ENCODE data around the gene MAOB. TPM values are rescaled to one million over a fixed set of nuclear protein-coding genes. Genes with fewer than 3 reads are reported as not detected.

MAOB gene
- total and polyA plus RNA-seq, 10 of the 15 experiments (the other 5 are each of a cell fraction or from before 2014, with no cell fraction given) = 0.21 TPM; not detected in 9

DNA sequence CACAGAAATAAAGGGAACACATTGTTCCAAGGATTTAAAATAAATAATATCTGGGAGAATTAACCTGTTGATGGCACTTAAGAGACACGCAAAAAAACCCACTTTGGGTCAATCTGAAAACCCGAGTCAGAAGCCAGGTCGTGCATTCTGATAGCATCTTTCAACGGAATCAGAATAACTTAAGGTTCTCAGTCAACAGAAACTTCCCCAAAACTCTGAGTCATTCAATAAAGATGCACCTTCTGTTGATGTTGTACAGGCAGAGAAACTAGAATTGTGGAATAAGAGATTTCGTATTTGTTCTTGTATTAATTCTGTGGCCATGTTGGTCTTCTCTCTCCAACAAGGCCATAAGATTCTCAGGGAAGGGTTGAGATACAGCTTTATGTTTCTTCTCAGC lies 78.2 kb downstream of the MAOB start:
- Histone ChIP-seq H3K79me2 (ENCODE audit: control insufficient read depth, insufficient read depth, low read length) (no peaks in the 10 kb centered on the region), H3K4me3 (no peak overlapping the region), H3K4me2 (ENCODE audit: control insufficient read depth, insufficient read depth) (no peak overlapping the region), H3K27ac (ENCODE audit: control insufficient read depth, insufficient read depth) (no peak overlapping the region), H3K9me3 (replicated peaks; ENCODE audit: control insufficient read depth, insufficient read depth, low read length) (no peaks in the 10 kb centered on the region), H4K20me1 (ENCODE audit: control insufficient read depth, insufficient read depth) (no peaks in the 10 kb centered on the region; the same call in 1 of the 2 replicates), H3K9ac (ENCODE audit: control insufficient read depth, insufficient read depth, low read length) (no peak overlapping the region), H3K27me3 (replicated peaks in 1 of 2; ENCODE audit: control insufficient read depth in 2 of 2, insufficient read depth in 2 of 2, low read length in 1 of 2) (no peaks in the 10 kb centered on the region), H3K4me1 (ENCODE audit: control insufficient read depth, insufficient read depth, low read length) (no peaks in the 10 kb centered on the region), H3K36me3 (ENCODE audit: control insufficient read depth in 2 of 2, insufficient read depth in 2 of 2, low read length in 1 of 2) (no peaks in the 10 kb centered on the region), H2AFZ (ENCODE audit: control insufficient read depth, low read depth, low read length) (no peak overlapping the region)
- 1% methylated on average over 5 of the region's 5 CpGs for WGBS (ENCODE audit: insufficient coverage, insufficient replicate concordance, low lambda C conversion rate, missing lambda C conversion rate)
- SMC1A ChIA-PET (ENCODE audit: uncharacterized antibody, unreplicated experiment) = no interaction called here
- no peak for DNase-seq (ENCODE audit: low read depth, low spot score)
- no TSS peak for BruUV-seq (replicated peaks)
- no peak for ATAC-seq
- no peak for FAIRE-seq
- no peak for TF ChIP-seq RAD21 (IDR thresholded peaks at IDR 0.05; ENCODE audit: insufficient read depth, low read depth, low read length)
- TF ChIP-seq NFYB (IDR thresholded peaks at IDR 0.05; ENCODE audit: insufficient read depth, low read depth, low read length) = no peak
- no peak for TF ChIP-seq TCF12 (IDR thresholded peaks at IDR 0.05; ENCODE audit: low read depth, low read length)
- no peak for TF ChIP-seq ZNF384 (IDR thresholded peaks at IDR 0.05; ENCODE audit: borderline replicate concordance, low read depth, low read length)
- TF ChIP-seq, protein P1, sequence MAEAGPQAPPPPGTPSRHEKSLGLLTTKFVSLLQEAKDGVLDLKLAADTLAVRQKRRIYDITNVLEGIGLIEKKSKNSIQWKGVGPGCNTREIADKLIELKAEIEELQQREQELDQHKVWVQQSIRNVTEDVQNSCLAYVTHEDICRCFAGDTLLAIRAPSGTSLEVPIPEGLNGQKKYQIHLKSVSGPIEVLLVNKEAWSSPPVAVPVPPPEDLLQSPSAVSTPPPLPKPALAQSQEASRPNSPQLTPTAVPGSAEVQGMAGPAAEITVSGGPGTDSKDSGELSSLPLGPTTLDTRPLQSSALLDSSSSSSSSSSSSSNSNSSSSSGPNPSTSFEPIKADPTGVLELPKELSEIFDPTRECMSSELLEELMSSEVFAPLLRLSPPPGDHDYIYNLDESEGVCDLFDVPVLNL (IDR thresholded peaks at IDR 0.05; ENCODE audit: low read depth, low read length) = no peak
- TF ChIP-seq, protein P2, sequence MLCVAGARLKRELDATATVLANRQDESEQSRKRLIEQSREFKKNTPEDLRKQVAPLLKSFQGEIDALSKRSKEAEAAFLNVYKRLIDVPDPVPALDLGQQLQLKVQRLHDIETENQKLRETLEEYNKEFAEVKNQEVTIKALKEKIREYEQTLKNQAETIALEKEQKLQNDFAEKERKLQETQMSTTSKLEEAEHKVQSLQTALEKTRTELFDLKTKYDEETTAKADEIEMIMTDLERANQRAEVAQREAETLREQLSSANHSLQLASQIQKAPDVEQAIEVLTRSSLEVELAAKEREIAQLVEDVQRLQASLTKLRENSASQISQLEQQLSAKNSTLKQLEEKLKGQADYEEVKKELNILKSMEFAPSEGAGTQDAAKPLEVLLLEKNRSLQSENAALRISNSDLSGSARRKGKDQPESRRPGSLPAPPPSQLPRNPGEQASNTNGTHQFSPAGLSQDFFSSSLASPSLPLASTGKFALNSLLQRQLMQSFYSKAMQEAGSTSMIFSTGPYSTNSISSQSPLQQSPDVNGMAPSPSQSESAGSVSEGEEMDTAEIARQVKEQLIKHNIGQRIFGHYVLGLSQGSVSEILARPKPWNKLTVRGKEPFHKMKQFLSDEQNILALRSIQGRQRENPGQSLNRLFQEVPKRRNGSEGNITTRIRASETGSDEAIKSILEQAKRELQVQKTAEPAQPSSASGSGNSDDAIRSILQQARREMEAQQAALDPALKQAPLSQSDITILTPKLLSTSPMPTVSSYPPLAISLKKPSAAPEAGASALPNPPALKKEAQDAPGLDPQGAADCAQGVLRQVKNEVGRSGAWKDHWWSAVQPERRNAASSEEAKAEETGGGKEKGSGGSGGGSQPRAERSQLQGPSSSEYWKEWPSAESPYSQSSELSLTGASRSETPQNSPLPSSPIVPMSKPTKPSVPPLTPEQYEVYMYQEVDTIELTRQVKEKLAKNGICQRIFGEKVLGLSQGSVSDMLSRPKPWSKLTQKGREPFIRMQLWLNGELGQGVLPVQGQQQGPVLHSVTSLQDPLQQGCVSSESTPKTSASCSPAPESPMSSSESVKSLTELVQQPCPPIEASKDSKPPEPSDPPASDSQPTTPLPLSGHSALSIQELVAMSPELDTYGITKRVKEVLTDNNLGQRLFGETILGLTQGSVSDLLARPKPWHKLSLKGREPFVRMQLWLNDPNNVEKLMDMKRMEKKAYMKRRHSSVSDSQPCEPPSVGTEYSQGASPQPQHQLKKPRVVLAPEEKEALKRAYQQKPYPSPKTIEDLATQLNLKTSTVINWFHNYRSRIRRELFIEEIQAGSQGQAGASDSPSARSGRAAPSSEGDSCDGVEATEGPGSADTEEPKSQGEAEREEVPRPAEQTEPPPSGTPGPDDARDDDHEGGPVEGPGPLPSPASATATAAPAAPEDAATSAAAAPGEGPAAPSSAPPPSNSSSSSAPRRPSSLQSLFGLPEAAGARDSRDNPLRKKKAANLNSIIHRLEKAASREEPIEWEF (IDR thresholded peaks at IDR 0.05; ENCODE audit: insufficient replicate concordance, low read depth, low read length) = no peak
- no peak for TF ChIP-seq ATF7 (IDR thresholded peaks at IDR 0.05; ENCODE audit: low read depth)
- no peak for TF ChIP-seq IRF4 (IDR thresholded peaks at IDR 0.05; ENCODE audit: low read depth, low read length)
- TF ChIP-seq SUPT20H (IDR thresholded peaks at IDR 0.05; ENCODE audit: borderline replicate concordance, control insufficient read depth, low read depth, low read length) = no peak
- TF ChIP-seq NBN (IDR thresholded peaks at IDR 0.05) = no peak
- no peak for TF ChIP-seq BMI1 (IDR thresholded peaks at IDR 0.05; ENCODE audit: borderline replicate concordance)
- POLR2A ChIA-PET = no interaction called here
- intact Hi-C loops (cut with micrococcal nuclease; ENCODE audit: unreplicated experiment) (no loop called here), in situ Hi-C loops (cut with MboI) (no loop called here)
- RAD21 ChIA-PET (ENCODE audit: unreplicated experiment) = no interaction called here
- CTCF ChIA-PET = no interaction called here
